ENCODE measurements around the gene FADS6.
A peak's percentile ranks its signal among the peaks of the same experiment; 100 is the strongest.

The FADS6 gene

DNA sequence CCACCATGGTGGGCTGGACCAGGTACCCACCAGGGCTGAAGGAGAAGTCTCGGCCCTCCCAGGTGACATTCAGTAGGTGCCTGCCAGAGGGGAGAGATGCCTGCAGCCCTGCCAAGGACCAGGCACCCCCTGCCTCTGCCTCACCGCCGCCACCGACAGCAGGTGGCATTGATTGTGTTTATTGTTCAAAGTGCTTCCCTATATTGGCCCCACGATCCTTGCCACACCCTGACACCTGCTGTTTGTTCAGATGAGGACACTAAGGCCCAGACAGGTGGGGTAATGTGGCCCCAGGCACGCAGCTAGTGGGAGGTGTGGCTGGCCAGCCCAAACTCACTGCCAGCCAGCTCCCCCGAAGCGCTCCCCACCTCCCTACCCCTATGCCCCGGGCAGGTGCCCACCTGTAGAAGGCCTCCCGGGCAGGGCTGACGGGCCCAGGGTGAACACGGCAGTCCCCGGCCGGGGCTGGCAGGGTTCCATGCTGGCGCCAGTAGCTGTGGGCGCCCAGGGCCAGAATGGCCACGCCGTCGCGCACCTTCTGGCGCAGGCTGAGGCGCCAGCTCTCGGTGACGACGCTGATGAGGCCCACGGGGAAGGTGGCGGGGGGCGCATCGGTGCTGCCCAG, 41.7 kb downstream of the FADS6 start:
- no peak for DNase-seq

DNA sequence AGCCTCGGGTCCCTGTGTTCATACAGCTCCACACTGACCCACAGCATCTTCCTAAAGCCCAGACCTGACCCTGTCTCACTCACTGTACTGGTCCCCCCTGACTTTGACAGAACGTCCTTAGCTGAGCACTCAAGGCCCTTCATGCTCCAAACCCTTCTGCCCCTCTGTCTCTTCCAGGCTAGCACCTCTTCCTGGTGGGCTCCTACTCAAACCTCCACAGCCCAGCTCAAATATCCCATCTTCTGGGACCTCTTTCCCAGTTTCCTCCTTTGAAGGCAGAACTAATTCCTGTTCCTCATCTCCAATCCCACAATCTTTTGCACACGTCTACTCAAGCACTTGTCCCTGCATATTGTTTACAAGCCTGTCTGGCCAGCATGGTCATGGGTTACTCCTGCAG, 42.5 kb downstream of the FADS6 start:
- no peak for DNase-seq

DNA sequence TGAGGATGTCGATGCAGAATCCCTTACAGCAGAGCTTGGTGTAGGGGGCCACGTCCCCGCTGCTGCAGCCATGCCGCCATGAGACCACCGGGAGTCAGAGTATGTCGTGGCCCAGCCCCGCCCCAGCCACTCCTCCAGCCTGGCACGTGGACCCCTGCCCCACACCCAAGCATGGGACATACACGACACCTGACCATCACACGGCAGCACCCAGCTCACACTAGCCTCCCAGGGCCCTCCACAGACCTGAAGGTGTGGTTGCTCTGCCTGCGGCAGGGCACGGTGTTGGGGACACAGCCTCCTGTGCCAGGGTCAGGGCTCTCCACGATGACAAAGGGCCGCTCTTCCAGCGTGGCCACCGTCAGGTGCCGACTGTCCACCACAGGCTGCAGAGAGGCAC, 43.1 kb downstream of the FADS6 start:
- no peak for DNase-seq

DNA sequence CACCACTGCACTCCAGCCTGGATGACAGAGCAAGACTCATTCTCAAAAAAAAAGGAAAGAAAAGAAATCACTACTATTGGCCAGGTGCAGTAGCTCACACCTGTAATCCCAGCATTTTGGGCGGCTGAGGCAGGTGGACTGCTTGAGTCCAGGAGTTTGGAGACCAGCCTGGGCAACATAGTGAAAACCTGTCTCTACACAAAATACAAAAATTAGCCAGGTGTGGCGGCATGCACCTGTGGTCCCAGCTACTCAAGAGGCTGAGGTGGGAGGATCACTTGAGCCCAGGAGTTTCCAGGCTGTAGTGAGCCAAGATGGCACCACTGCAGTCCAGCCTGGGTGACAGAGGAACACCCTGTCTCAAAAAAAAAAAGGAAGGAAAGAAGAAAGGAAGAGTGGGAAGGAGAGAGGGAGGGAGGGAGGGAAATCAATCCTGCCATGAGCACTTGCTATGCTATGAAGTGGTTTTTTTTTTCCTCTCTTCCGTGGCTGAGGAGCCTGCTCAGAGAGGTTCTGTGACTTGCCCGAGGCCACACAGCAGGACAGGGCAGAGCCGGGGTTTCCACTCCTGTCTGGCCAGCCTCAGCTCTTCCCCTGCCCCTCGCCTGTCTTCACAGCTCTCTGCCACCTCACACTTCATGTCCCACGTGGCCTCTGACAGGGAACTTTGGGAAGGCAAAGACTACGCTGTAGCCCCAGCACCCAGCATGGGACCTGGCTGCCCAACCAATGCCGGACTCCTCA, 44.6 kb downstream of the FADS6 start:
- DNase-seq: no peak

DNA sequence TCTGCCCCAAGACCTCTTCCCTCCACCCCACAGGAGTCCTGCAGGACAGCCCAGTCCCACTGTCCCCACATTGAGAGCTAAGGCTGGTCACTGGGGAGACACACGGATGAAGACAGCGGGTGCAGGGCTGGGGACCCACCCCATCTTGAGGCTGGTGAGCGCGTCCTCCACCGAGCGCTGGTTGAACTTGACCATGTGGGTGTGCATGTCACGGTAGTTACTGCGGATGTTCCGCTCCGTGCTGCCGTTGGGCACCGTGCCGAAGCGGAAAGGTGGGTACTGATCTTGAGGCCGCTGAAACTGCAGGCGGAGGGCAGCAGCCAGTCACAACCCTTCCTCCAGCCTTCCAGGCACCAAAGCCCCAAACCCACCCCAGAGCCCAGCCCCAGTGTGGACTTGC, 46.8 kb downstream of the FADS6 start:
- no peak for DNase-seq

DNA sequence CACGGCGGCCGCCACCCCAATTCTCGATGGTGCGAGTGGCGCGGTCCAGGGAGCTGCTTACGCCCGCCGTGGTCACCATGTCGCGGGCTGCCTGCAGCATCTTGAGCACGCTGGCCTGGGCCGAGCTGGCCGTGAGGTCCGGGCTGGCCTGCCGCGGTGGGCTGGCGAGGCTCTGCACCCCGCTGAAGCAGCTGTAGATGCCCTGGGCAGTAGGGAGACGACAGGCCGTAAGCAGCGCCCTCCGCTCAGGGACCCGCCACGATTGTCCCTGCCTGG, 50.1 kb downstream of the FADS6 start:
- no peak for DNase-seq

DNA sequence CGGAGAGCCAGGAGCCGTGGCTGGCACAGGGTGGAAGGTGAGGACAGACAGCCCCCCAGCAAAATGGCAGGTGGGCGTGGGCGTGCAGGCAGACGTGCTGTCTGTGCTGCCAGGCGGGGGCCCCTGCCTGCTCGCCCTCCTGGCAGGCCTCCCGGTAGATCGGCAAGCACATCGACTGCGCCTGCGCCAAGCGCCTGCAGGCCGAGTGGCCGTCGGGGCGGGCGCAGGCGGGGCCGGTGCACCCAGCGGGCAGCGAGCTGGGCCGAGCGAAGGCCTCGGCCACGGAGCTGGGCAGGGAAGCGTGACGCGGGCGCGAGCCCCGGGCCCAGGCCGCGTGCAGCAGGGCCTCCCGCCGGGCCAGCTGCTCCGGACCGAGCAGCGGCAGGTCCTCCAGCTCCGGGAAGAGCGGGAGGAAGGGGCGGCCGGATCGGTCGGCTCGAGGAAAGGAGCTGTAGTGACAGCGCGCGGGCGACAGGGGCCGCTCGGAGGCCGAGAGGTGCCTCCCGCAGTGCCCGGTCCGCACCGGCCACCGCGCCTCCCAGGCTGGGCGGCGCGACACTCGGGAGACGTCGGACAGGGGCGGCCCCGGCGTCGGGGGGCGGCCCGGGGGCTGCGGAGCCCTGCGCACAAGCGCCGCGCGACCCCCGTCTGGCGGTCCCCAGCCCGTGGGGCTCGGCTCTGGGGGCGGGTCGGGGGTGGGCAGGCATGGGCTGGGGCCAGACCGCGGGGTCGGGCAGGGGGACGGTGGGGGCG, 50.7 kb downstream of the FADS6 start:
- peak; percentile 54 for DNase-seq

DNA sequence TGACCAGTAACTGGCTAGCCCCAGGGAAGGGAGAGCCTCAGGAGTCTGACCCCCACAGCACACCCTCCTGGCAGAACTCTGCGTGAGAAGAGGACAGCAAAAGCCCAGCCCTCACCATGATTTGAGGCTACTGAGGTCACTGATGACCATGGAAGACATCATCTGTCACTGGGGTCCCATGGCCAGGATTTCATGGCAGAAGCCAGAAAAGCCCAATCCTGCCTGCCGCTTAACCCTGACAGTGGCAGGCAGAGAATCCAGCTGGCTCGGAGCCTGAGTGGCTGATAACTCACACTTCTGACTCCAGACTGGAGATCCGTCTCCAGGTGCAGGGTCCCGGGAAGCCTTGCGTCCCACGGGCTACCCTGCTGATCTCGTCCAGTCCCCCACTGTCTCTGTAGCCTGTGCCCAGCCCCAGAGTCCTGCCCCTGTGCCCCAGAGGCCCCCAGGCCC, 51.3 kb downstream of the FADS6 start:
- DNase-seq: no peak

DNA sequence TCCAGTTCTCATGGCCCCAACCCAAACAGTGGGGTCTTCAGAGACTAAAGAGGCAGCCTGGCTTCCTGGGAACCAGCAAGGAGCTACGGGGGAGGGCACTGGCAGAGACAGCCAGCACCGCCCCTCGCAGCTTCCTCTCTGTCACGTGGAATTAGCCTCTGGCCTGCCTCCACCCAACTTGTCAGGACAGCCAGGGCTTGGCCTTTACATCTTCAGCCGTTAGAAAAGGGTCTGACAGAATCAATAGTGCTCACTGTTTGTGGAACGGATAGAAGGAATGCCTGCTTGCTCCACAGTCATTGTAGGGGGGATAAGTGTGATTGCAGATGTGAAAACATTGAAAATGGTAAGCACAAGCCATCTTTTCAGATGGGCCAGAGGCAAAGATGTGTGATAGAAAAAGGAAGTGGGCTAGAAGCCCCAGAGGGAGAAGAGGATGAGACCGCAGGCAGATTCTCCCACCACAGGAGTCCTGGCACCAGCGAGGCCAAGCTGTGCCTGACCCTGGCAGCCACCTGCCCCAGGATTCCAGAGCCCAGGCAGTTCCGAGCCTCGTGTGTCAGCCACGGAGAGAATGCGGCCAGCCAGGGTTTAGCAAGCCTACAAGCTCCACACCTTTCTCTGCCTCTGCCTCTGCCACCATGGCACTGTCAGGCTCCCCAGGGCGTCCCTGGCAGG, 52.3 kb downstream of the FADS6 start:
- DNase-seq: no peak

DNA sequence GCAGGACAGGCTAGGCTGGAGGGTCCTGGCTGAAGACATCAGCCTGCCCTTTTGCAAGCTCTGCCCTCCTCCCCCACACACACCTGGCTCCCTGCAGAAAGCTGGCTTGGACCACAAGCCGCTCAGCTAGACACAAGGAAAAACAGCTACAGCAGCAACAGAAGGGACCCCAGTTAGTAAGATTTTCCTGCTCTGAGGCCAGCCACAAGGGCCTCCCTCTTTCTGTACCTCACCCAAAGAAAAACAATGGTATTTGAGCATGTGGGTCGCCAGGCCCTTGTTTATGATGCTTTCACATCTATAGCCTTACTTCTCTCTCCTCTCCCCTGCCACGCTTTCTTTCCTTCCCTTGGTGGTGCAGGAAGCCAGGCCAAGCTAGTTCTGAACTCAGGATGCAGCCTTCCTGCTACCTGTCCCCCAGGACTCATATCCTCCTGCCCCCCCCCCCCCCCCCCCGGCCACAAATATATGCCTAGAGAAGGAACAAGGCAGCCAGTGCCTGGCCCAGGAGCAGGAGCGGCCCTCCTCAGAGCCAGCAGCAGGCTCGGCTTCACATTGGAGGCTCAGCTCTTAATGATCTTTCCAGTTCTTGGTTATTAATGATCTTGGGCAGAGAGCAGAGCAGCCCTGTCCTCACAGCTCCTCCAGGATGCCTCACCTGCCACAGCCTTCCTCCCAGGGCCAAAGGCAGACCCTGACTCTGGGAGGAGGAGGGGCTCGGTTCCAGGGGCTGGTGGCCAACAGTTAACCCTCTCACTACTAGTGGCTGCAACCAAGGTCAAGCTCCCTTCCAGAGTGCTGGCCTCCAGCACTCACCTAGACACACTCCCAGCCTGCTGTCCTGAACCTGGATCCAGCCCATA, 53.2 kb downstream of the FADS6 start:
- DNase-seq: no peak

DNA sequence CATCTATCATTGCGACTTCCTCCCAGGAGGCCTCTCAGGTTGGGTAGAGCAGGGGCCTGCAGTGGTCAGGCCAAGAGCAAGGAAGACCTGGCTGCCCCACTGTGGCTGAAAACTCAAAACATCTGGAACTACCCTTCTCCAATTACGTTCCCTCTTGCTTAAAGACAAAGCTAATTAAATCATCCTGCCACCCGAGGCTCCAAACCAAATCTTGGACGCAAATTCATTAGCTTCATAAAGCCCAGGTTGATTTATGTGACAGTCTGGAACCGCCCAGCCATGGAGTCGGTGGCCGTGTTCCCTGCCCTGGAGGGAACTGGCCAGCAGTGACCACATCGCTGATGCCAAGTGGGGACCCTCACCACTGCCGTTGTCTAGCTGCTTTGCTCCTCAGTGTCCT, 55.2 kb downstream of the FADS6 start:
- DNase-seq: no peak

DNA sequence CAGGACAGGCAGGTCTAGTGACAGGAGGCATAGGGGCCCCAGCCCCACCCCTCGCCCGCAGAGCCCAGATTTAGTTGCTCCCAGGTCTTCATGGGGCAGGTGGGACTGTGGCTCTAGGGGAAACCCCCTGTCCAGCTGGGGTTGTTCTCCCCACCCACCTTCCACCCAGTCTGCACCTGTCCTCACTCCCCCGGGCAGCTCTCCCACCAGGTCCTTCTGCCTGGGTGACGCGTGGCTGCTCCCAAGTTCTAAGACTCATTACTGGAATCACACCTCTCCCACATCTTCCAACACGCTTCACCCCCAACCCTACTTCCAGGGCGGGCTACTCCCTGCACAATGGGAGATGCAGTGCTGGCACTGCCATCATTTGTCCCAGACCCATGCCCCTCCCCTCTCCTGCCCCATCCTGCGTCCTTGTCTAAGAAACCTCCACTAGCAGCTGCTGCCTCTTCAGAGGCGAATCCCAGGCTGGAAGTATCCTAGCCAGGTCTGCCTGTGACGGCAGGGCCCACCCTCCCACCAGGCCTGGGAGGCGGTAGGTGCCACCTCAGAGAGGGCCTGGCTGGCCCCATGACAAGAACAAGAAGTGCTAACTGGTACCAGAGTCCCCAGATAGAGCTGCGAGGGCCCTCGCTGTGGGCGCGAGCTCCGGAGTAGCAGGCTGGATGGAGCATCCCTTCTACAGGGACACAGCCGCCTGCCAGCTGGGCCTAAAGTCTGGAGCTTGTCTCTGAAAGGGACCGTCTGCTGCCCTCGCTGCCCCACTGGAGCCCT, 56.6 kb downstream of the FADS6 start:
- no peak for DNase-seq

DNA sequence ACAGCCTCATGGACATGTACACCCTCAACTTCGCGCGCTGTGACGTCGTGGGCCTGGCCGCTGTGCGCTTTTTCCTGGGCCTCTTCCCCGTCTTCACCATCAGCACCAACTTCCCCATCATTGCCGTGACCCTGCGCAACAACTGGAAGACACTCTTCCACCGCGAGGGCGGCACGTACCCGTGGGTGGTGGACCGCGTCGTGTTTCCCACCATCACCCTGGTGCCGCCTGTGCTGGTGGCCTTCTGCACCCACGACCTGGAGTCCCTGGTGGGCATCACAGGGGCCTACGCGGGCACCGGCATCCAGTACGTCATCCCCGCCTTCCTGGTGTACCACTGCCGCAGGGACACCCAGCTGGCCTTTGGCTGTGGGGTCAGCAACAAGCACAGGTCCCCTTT, 57.2 kb downstream of the FADS6 start:
- no peak for DNase-seq

DNA sequence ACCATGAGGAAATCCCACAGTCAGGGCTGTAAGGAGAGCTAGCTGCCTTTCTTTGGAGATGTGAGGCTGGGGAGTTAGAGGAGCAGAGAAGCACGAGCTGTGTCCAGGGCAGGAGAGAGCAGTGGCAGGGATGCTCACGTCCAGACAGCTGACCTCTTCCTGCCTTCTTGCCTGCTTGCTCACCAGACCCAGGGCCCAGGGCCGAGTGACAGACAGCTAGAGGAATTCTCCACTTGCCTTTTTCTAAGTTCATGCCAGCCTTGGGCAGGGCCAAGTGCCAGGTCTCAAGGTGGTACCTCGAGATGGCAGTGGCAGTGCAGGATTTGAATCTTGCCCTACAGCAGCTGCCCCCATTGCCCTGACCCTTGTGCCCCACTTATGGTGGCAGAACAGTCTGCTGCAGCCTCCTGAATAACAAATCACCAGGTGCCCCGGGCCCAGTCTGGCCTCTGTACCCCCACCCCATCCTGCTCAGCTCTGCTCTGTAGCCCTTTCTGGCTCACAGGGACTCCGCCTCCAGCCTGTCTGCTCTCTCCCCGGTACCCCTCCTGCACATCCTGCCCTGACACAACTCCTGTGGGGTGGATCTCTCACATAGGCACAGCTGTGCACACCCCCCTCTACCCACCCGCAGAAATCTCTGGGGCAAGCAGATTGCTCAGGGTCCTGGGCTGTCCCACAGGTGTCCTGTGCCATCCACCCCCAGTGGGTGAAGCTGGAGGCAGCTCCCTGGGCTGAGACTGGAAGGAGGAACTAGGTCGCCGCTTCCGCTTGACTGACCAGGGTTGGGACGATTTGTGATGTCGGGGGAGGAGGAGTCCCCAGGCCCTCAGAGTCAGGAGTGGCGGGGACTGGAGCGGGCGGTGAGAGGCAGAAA, 59.7 kb downstream of the FADS6 start:
- no peak for DNase-seq

DNA sequence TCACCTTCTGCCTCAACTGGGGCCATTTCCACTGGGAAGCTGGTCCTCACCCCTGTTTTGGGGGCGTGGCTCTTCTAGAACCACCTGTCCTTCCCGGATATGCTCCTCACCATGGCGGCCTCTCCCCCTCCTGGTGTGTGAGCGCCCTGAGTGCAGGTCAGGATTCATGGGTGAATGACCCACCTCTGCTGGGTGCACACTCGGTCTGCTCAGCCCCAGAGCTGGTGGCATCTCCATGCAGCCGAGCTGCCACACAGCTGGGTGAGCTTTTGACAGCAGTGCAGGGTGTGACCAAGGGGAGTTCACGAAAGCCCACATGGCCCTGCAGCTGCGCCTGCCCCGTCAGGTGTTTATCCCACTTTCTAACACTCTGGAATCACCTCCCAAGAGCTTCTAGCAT, 61.0 kb downstream of the FADS6 start:
- no peak for DNase-seq

DNA sequence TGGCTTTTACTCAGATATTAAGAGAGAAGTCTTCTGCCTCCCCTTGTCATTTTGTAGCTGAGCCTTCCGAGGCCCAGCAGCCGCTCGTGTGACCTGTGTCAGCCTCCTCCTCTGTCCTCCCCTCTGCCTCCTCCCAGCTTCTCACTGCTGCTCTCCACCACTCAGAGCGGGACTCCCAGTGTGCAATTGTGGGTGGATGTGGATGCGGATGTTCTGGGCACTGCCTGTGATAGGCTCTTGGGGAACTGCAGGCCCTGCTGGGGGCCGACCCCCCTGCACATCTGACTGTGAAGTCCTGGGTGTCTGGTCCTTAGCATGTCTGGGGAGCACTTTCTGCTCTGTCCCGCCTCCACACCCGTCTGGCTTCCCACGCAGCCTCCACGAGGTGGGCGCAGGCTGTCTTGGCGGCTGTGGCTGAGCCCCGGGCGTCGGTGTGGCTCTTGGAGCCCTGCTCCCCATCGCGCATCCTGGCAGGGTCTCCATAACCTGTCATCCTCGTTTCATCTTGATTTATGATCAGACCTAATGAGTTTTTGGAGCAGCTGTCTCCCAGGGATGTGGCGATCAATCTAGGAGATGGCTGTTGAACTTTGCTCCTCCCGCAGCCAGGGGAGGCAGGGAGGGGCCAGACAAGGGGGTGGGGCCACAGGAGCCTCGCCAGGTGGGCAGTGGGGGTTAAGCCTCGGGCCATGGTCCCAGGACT, 61.8 kb downstream of the FADS6 start:
- DNase-seq: no peak

DNA sequence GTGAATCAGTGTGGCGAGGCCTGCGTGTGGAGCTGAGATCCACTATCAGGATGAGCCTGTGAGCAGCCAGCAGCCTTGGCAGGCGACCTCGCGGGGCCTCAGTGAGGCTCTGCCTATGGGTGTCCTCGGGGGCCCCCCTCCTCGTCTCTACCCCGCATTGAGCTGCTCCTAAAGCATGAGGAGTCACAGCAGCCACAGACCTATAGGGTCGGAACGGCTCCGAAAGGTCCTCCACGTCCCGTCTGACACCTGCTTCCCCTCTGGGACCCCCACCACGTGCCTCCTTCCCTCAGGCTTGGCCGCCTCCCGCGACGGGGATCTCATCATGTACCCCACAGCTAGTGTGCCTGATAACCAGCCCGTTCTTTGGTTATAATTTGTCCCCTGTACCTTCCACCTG, 62.6 kb downstream of the FADS6 start:
- DNase-seq: no peak

DNA sequence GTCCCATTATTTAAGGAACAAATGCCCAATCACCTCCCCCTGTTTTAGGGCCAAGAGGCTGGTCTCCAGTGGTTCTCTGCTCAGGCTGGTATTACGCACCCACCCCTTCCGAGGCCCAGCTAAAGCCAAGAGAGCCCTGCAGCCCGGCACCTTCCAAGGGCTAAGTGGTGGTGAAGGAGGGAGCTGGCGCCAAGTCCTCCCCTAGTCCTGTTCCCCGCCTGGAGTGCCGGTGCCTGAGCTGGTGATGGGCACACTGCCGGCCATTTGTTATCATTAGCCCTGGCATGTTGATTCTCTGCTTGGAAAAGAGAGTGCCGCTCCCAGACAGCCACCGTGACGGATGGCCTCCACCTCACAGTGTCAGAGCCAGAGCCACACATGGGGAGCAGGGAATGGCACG, 65.6 kb downstream of the FADS6 start:
- no peak for DNase-seq
